Thoracic aorta (tissue), 2 donors: ENCODE measurements around the gene WDR37. TPM values are rescaled to one million over a fixed set of nuclear protein-coding genes. Genes with fewer than 3 reads are reported as not detected.

Experiments used
- ATAC-seq: fragments of 150-250 bp; one replicate; pipeline ENCODE4 v1.8.0; 2017; ENCODE audit warnings: low read depth; ENCODE audit not compliant: insufficient number of reproducible peaks, low FRiP score
- DNase-seq: peaks from one replicate; pipeline ENCODE4 v3.0.0-alpha.2; 2020; ENCODE audit warnings: low spot score
- H3K27ac ChIP-seq, 2 donors: fragments of 200-600 bp; sonication (generic); 1 replicate in 1 of 2; 2 replicates in 1 of 2; pipeline ENCODE4 v1.5.1; 2016; ENCODE audit warnings: mild to moderate bottlenecking in 2 of 2, moderate library complexity in 2 of 2
- H3K27me3 ChIP-seq: fragments of 200-600 bp; sonication (generic); replicated peaks from 2 replicates; pipeline ENCODE4 v1.6.0; 2016; ENCODE audit warnings: mild to moderate bottlenecking; ENCODE audit not compliant: insufficient read depth
- H3K36me3 ChIP-seq: fragments of 200-600 bp; sonication (generic); one replicate; pipeline ENCODE4 v1.5.1; 2016
- H3K4me1 ChIP-seq, 2 donors: fragments of 200-600 bp; sonication (generic); 1 replicate in 1 of 2; 2 replicates in 1 of 2; pipeline versions ENCODE4 v1.5.1 to v1.6.0; 2016; ENCODE audit warnings: low read depth in 2 of 2, mild to moderate bottlenecking in 1 of 2; ENCODE audit not compliant: control insufficient read depth in 1 of 2
- H3K4me3 ChIP-seq: fragments of 200-600 bp; sonication (generic); 2 replicates; pipeline ENCODE4 v1.5.1; 2016; ENCODE audit warnings: mild to moderate bottlenecking
- H3K9me3 ChIP-seq: fragments of 200-600 bp; sonication (generic); 2 replicates; pipeline ENCODE4 v1.5.1; 2016
- CTCF ChIP-seq: fragments of 200-600 bp; sonication (generic); IDR thresholded peaks from one replicate; pipeline ENCODE4 v1.5.1; 2019; ENCODE audit warnings: antibody characterized with exemption
- total RNA-seq, 2 donors: library from RNA; depleted of rRNA; stranded (reverse); fragments of >200 nt; gene quantifications; one replicate each; pipeline versions ENCODE4 v1.1.0 to v1.2.3, GENCODE V29; 2016

WDR37 gene
- total RNA-seq, 2 donors from 2014 or later: 18.3 to 24.6 TPM

- no peak for ATAC-seq
- no peaks in the 10 kb centered on the region for H3K27me3 ChIP-seq
- H3K36me3 ChIP-seq: no peaks in the 10 kb centered on the region
- H3K4me3 ChIP-seq: no peak overlapping the region
- DNase-seq: no peak
- H3K9me3 ChIP-seq: no peaks in the 10 kb centered on the region
- TF ChIP-seq CTCF: no peak
- H3K4me1 ChIP-seq: no peaks in the 10 kb centered on the region
- H3K27ac ChIP-seq: no peak overlapping the region
Observed at GRCh38 chr10:1153251-1153763, 97.1 kb downstream of the WDR37 start.

DNA sequence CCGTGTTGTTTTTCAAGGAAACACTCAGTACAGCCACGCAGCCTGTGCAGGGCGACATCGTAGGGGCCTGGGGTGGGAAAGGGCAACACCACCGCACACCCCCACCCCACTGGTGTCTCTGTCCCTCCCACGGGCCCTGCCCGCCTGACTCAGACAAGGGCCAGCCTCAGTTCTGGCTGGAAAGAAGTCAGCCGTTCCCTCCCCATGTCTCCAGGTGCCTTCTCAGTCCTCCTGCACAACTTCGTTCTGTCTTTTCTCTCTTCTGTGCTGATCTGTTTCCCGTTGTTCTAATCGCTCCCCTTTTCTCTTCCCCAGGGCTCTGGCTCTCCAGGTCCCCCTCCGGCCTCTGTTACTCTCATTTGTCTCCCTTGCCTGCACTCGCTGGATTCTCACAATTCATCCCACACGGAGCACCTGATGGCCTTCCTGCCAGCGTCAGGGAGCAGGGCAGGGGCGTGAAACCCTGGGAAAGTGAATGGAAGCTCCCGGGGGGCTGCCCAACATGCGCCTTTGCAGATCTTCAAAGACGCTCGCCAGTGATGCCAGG is 97.7 kb downstream of the WDR37 start:
- no peaks in the 10 kb centered on the region for H3K27me3 ChIP-seq
- H3K36me3 ChIP-seq: no peaks in the 10 kb centered on the region
- no peak for TF ChIP-seq CTCF
- ATAC-seq (no peak), DNase-seq (no peak)
- no peak overlapping the region for H3K4me3 ChIP-seq
- H3K27ac ChIP-seq: no peak overlapping the region
- no peaks in the 10 kb centered on the region for H3K9me3 ChIP-seq
- H3K4me1 ChIP-seq: no peaks in the 10 kb centered on the region

- no peak for ATAC-seq
- no peak overlapping the region for H3K4me3 ChIP-seq
- TF ChIP-seq CTCF: no peak
- no peaks in the 10 kb centered on the region for H3K27me3 ChIP-seq
- no peaks in the 10 kb centered on the region for H3K4me1 ChIP-seq
- no peaks in the 10 kb centered on the region for H3K9me3 ChIP-seq
- no peak overlapping the region for H3K27ac ChIP-seq
- no peaks in the 10 kb centered on the region for H3K36me3 ChIP-seq
- no peak for DNase-seq
Observed at GRCh38 chr10:1154531-1155295, 98.5 kb downstream of the WDR37 start.

DNA sequence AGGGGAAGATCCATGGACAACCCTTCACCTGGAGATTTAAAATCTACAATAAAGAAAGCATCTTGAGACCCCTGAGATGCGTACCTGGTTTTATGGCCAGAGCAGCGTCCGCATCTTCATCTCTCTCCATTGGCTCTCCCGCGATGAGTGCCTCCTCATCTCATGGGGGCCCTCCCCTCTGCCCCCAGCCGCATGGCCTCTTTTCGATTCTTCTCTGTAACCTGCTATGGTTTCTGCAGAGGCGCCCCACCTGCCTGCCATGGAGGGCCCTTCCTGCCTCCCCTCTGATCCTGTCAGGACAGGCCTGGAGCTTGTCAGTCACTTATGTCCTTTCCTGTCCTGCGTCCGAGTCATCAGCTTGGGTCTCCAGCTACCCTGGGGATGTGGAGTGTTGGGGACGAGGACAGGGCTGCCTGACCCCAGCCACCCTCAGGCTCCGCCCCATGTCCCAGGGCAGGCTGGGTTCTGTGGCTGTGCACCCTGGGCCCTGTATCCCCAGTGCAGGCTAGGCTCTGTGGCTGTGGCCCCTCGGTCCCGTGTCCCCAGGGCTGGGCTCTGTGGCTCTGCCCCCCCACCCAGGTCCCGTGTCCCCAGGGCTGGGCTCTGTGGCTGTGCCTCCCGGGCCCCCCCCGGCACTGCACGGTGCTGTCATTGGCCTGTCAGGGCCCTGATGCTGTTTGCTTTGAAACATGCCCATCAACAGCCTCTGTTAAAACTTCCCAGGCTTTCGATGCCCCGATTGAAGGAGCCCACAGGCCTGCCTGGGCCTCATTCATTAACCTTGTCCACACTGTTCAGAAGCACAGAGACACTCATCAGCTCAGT is 99.8 kb downstream of the WDR37 start:
- H3K36me3 ChIP-seq: no peaks in the 10 kb centered on the region
- H3K9me3 ChIP-seq: no peaks in the 10 kb centered on the region
- no peak for ATAC-seq
- no peak for DNase-seq
- H3K27ac ChIP-seq: no peak overlapping the region
- no peaks in the 10 kb centered on the region for H3K4me1 ChIP-seq
- H3K27me3 ChIP-seq: no peaks in the 10 kb centered on the region
- no peak overlapping the region for H3K4me3 ChIP-seq
- TF ChIP-seq CTCF: no peak

DNA sequence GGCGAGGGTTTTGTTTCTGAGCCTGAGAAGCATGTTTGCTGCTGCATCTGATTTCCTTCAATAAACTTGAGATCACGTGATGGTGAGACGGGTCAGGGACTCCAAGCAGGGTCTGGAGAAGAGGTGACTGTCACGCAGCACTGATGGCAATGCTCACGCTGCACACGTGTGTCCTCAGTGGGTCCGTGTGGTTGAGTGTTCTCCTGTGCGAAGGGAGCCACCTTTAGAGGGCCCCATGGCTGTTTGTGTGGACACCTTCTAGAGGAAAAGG is 100.4 kb downstream of the WDR37 start:
- Histone ChIP-seq H3K4me3 (no peak overlapping the region), H3K27me3 (no peaks in the 10 kb centered on the region), H3K9me3 (no peaks in the 10 kb centered on the region), H3K27ac (no peak overlapping the region), H3K4me1 (no peaks in the 10 kb centered on the region), H3K36me3 (no peaks in the 10 kb centered on the region)
- TF ChIP-seq CTCF: no peak
- no peak for DNase-seq
- no peak for ATAC-seq
